Type B pancreatic cell (in vitro differentiated cells): ENCODE data around the gene MYO19. TPM values are rescaled to one million over a fixed set of nuclear protein-coding genes. Genes with fewer than 3 reads are reported as not detected.

ENCODE experiments used
- DNase-seq: peaks from one replicate; pipeline ENCODE4 v3.0.0; 2021; ENCODE audit warnings: mixed read lengths; ENCODE audit not compliant: unreplicated experiment; ENCODE audit errors: extremely low spot score
- H3K27ac Mint-ChIP-seq: 2 replicates; pipeline ENCODE4 v1.8.0; 2021; ENCODE audit warnings: mild to moderate bottlenecking, mixed read lengths
- H3K27me3 Mint-ChIP-seq: 2 replicates; pipeline ENCODE4 v1.8.0; 2021; ENCODE audit warnings: mixed read lengths
- H3K36me3 Mint-ChIP-seq: 2 replicates; pipeline ENCODE4 v1.8.0; 2021; ENCODE audit warnings: mixed read lengths
- H3K4me1 Mint-ChIP-seq: one replicate; pipeline ENCODE4 v1.8.0; 2021; ENCODE audit warnings: mixed read lengths; ENCODE audit not compliant: unreplicated experiment
- H3K4me3 Mint-ChIP-seq: 2 replicates; pipeline ENCODE4 v1.8.0; 2021; ENCODE audit warnings: mild to moderate bottlenecking, mixed read lengths
- H3K9me3 Mint-ChIP-seq: 2 replicates; pipeline ENCODE4 v1.8.0; 2021; ENCODE audit warnings: mixed read lengths
- CTCF ChIP-seq: fragments of 200-600 bp; sonication (generic); conservative IDR thresholded peaks from 2 replicates; pipeline ENCODE4 v1.5.0; 2021; ENCODE audit warnings: antibody characterized with exemption, mild to moderate bottlenecking
- total RNA-seq: library from RNA; stranded (reverse); gene quantifications from 2 replicates; pipeline ENCODE4 v1.2.1, GENCODE V29; 2021; ENCODE audit warnings: low replicate concordance

MYO19 gene
- total RNA-seq, 1 donor from 2014 or later, result 94.7 TPM

- DNase-seq, result no peak
- Mint-ChIP-seq H3K4me1 (no peaks in the 10 kb centered on the region), H3K27me3 (no peaks in the 10 kb centered on the region), H3K4me3 (no peak overlapping the region), H3K27ac (no peak overlapping the region), H3K9me3 (no peaks in the 10 kb centered on the region), H3K36me3 (peaks cover 4% of the 10 kb centered on the region)
- TF ChIP-seq CTCF, result no peak
These were observed 27.4 kb downstream of the MYO19 start for GRCh38 chr17:36507266-36507665.

GRCh38 chr17:36506831-36507230, 27.8 kb downstream of the MYO19 start:
- Mint-ChIP-seq H3K27ac (no peak overlapping the region), H3K4me1 (no peaks in the 10 kb centered on the region), H3K4me3 (no peak overlapping the region), H3K9me3 (no peaks in the 10 kb centered on the region), H3K36me3 (peaks cover 4% of the 10 kb centered on the region), H3K27me3 (no peaks in the 10 kb centered on the region)
- no peak for TF ChIP-seq CTCF
- DNase-seq, result no peak

GRCh38 chr17:36506249-36506826, 28.3 kb downstream of the MYO19 start:
- peaks cover 4% of the 10 kb centered on the region for H3K36me3 Mint-ChIP-seq
- no peak overlapping the region for H3K4me3 Mint-ChIP-seq
- H3K4me1 Mint-ChIP-seq, result no peaks in the 10 kb centered on the region
- H3K9me3 Mint-ChIP-seq, result no peaks in the 10 kb centered on the region
- no peak for TF ChIP-seq CTCF
- no peak overlapping the region for H3K27ac Mint-ChIP-seq
- DNase-seq, result no peak
- no peaks in the 10 kb centered on the region for H3K27me3 Mint-ChIP-seq

- no peak for DNase-seq
- peaks cover 4% of the 10 kb centered on the region for H3K36me3 Mint-ChIP-seq
- no peak overlapping the region for H3K27ac Mint-ChIP-seq
- no peak for TF ChIP-seq CTCF
- no peak overlapping the region for H3K4me3 Mint-ChIP-seq
- H3K9me3 Mint-ChIP-seq, result no peaks in the 10 kb centered on the region
- no peaks in the 10 kb centered on the region for H3K4me1 Mint-ChIP-seq
- no peaks in the 10 kb centered on the region for H3K27me3 Mint-ChIP-seq
These were observed 29.5 kb downstream of the MYO19 start for GRCh38 chr17:36505171-36505570.

GRCh38 chr17:36504156-36504545, 30.5 kb downstream of the MYO19 start:
- Mint-ChIP-seq H3K4me3 (no peak overlapping the region), H3K36me3 (peaks cover 4% of the 10 kb centered on the region), H3K27me3 (no peaks in the 10 kb centered on the region), H3K27ac (no peak overlapping the region), H3K9me3 (no peaks in the 10 kb centered on the region), H3K4me1 (no peaks in the 10 kb centered on the region)
- TF ChIP-seq CTCF, result no peak
- DNase-seq, result no peak
